GM18909 (cell line): ENCODE measurements around the gene USP10.

Experiments
- ATAC-seq: cut with Tn5 transposase; IDR thresholded peaks from one replicate; pipeline ENCODE4 v1.9.1; 2021; ENCODE audit warnings: mild to moderate bottlenecking; ENCODE audit not compliant: unreplicated experiment, poor library complexity

USP10 gene

GRCh38 chr16:84794186-84794585 lies 94.4 kb downstream of the USP10 start:
- ATAC-seq = no peak

- ATAC-seq = no peak
Observed at GRCh38 chr16:84794626-84795025, 94.8 kb downstream of the USP10 start.

DNA sequence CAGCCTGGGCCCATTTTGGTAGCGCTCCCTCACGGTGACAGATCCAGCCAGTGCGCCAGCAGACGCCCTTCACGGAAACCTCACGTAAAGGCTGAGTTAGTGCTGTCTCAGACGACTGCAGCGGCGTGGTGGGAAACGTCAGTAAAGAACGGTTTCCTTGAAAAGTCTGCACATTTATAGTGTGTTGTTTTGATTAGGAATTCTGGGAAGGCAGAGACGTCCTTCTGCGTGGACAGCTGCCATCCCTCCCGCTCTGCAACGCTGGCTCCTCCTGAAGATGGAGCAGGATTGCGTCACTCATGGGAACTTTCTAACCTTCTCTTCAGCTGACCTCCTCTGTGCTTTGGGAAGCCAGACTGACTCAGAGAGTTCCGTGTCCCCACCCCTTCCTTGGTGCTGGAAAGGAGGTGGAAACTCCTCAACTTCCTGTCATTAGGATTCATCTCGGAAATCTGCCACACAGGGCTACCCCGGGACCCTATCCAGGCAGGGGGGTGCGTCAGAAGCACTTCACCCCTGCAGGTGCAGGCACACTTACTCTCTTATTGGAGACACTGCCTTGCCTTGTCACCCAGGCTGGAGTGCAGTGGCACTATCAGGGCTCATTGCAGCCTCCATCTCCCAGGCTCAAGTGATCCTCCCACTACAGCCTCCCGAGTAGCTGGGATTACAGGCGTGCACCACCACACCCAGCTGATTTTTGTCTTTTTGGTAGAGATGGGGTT lies 95.7 kb downstream of the USP10 start:
- no peak for ATAC-seq

DNA sequence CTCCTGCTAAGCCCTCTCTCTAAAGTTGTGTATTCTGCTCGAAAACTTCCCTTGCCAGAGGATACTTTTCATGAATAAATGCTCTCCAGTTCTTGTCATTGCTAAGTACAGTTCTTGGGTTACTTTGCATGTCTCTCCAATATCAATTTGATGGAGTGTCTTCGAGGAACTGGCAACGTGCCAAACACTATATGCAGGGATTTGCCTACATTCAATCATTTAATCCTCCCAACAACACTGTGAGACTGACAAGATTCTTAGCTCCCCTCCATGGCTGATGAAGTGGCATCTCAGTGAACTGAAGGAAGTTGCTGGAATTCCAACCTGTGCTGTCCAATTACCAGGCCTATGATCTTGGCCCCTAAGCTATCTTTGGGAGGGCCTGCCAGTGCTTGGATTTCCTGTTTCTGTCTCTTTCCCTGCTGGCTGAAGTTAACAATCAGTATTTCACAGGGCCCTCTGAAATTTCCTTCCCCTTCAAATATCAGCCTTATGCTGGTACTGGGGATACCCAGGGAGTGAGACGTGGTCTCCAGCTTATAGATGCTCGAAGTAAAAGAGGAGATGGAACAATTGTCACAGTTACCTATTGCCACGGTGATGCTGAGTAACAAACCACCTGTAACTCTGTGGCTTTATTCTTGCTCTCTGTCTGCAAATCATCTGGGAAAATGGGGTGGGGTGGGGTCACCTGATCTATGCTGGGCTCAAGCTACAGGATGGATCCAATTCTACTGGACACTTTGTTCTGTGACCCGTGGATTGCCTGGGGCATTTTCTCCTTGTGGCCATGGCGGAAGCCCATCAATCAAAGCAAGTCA lies 100.6 kb downstream of the USP10 start:
- no peak for ATAC-seq

GRCh38 chr16:84803146-84803545 lies 103.3 kb downstream of the USP10 start:
- ATAC-seq = no peak

GRCh38 chr16:84804326-84804725 lies 104.5 kb downstream of the USP10 start:
- ATAC-seq = no peak

GRCh38 chr16:84806256-84806889 lies 106.6 kb downstream of the USP10 start:
- ATAC-seq = no peak

DNA sequence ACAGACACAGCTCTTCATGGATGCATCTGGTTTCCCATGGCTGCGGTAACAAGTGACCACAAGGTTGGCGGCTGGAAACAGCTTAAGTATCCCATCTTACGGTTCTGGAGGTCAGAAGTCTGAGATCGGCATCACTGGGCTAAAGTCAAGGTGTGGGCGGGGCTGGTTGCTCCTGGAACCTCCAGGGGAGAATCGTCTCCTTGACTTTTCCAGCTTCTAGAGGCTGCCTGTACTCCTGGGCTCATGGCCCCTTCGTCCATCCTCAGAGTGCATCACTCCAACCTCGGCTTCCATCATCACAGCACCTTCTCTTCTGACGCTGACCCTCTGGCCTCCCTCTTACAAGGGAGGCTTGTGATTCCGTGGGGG lies 107.1 kb downstream of the USP10 start:
- no peak for ATAC-seq

DNA sequence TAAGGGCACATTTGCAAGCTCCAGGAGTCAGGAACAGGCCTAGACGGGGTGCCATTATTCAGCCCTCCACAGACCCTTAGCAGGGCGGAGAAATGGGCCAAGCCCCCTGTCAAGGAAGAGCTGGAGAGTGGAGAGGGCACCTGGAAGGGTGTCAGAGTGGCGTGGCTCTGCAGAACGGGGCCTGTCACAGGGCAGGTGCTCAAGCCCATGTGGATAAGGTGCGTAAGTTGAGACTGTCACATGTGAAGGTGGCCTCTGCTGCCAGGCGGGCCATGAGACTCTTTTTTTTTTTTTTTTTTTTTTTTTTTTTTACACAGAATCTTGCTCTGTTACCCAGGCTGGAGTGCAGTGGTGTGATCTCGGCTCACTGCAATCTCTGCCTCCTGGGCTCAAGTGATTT lies 108.0 kb downstream of the USP10 start:
- no peak for ATAC-seq

DNA sequence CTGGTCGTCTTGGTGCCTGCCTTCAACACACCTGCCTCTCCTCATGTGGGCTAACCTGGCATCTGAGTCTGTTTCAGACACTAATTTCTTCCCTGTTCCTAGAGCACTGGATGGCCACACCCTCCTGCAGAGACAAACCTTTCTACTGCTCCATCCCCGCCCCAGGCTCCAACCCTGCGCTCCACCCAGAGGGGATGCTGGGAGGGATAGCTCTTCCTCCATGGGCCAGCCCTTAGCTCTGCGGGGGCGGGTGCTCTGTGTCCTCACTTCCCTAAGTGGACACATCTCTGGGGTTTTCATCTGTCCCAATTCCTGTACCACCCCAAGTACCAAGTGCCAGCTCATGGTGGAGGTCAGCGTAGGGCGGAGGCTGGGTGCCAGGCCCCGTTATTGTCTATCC lies 109.0 kb downstream of the USP10 start:
- no peak for ATAC-seq

DNA sequence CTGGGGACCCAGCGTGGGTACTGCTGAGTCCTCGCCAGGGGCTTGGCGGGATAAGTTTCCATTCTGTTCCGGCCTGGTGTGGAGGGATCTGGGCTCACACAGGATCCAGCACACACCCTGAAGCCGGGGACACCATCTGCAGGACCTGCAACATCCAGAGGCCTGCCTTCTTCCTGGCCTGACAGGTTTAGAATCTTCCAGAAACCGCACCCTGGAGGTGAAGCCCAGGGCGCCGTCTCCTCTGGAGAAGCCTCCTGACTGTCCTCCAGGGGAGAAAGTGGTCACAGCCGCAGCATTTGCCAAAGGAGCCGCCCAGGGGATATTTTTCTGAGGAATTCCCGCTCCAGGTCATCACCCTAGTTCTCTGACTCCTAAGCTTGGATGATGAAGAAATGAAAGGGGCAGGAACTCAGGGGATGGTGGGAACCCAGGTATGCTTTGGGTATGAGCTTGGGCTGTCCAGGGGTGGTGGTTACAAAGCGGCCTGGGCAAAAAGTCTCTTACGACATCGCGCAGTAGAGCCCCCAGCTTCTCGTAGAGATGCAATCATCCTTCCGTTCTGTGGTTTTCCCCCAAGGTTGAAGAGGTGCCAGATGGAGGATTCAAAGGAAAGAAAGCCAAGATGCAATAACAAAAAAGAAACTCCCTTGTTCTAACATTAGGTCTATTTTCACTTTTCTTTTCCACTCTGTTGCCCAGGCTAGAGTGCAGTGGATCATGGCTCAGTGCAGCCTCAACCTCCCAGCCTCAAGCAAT lies 110.9 kb downstream of the USP10 start:
- ATAC-seq = no peak

DNA sequence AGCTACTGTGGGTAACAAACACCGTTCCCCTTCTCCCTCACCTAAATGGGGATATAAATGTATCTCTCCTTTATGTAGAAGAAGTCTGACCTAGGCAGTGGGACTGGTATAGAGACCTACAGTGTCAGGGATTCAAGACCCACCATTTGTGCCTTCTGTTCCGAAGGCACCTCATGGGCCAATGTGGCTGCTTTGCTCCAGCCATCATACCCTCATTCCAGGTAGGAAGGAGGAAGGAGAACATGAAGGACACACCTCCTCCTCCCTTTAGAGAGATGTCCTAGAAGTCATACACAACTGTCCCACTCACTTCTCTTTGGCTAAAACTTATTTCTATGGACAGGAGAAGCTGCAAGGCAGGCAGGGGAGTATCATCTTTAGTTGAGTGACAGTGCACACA lies 111.7 kb downstream of the USP10 start:
- no peak for ATAC-seq

GRCh38 chr16:84813141-84813934 lies 113.5 kb downstream of the USP10 start:
- ATAC-seq = no peak

GRCh38 chr16:84815462-84815861 lies 115.7 kb downstream of the USP10 start:
- ATAC-seq = no peak

- no peak for ATAC-seq
Observed at GRCh38 chr16:84816023-84816422, 116.2 kb downstream of the USP10 start.

- no peak for ATAC-seq
Observed at GRCh38 chr16:84816485-84816884, 116.7 kb downstream of the USP10 start.

DNA sequence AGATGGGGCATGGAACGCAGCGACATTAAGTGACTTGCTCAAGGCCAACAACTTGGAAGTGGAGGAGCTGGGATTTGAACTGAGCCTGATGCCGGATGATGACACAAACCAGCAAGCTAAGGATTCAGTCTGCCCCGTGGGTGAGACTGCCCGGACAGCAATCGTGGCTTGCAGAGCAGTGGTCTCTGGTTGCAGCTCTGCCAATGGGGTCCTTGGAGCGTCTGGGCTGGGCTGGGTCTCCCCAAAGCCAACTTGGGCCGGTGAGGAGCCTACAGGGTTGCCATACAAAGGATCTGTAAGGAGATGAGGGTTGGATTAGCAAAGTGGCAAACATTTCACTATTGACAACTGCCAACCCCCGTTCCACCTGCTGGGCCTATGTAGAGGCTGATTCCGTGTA lies 117.4 kb downstream of the USP10 start:
- no peak for ATAC-seq

GRCh38 chr16:84817613-84818012 lies 117.8 kb downstream of the USP10 start:
- ATAC-seq = no peak

GRCh38 chr16:84818133-84818532 lies 118.3 kb downstream of the USP10 start:
- ATAC-seq = no peak
